Keratinocyte (primary cell): Measurements from ENCODE around the gene EXOC3L1. TPM values are rescaled to one million over a fixed set of nuclear protein-coding genes. Genes with fewer than 3 reads are reported as not detected.

Experiments used
- DNase-seq: peaks from one replicate; pipeline ENCODE4 v3.0.0-alpha.2; 2011; ENCODE audit warnings: low read depth, missing footprints, low spot score
- FAIRE-seq: peaks from 2 replicates; lab custom pipeline; 2011; peaks lifted over from hg19 to GRCh38; lab: Jason Lieb, UNC
- H2AFZ ChIP-seq: 2 replicates; pipeline ENCODE4 v1.6.0; 2012; ENCODE audit warnings: low read length, control low read depth, inconsistent platforms; ENCODE audit not compliant: control insufficient read depth
- H3K27ac ChIP-seq: 2 replicates; pipeline ENCODE4 v1.5.1; 2011; ENCODE audit warnings: low read length; ENCODE audit not compliant: control insufficient read depth, insufficient read depth
- H3K27me3 ChIP-seq: 3 replicates; pipeline ENCODE4 v1.6.0; 2011; ENCODE audit warnings: low read length; ENCODE audit not compliant: control insufficient read depth, insufficient read depth; ENCODE audit errors: extremely low read depth
- H3K36me3 ChIP-seq, 2 experiments: 2 replicates in 1 of 2; 3 replicates in 1 of 2; pipeline ENCODE4 v1.5.1; 2011; ENCODE audit warnings: low read length in 2 of 2, mild to moderate bottlenecking in 1 of 2; ENCODE audit not compliant: control insufficient read depth in 2 of 2, insufficient read depth in 2 of 2; ENCODE audit errors: extremely low read depth in 1 of 2
- H3K4me1 ChIP-seq: 3 replicates; pipeline ENCODE4 v1.5.1; 2011; ENCODE audit warnings: low read length; ENCODE audit not compliant: control insufficient read depth, insufficient read depth; ENCODE audit errors: extremely low read depth
- H3K4me2 ChIP-seq: 3 replicates; pipeline ENCODE4 v1.6.0; 2011; ENCODE audit warnings: low read depth, low read length; ENCODE audit not compliant: control insufficient read depth, insufficient read depth; ENCODE audit errors: extremely low read depth
- H3K4me3 ChIP-seq, 3 experiments: fragments of 200-600 bp in 1 of 3; sonication (generic) in 1 of 3; 2 replicates in 2 of 3; 3 replicates in 1 of 3; pipeline ENCODE4 v1.5.1; 2011 to 2016; ENCODE audit warnings: low read length in 3 of 3, mild to moderate bottlenecking in 3 of 3, control low read depth in 2 of 3, inconsistent platforms in 1 of 3, low read depth in 1 of 3, mixed read lengths in 1 of 3, mixed run types in 1 of 3, moderate library complexity in 1 of 3; ENCODE audit not compliant: control insufficient read depth in 2 of 3, insufficient read depth in 2 of 3; ENCODE audit errors: extremely low read depth in 1 of 3
- H3K79me2 ChIP-seq: 2 replicates; pipeline ENCODE4 v1.6.0; 2012; ENCODE audit warnings: low read length; ENCODE audit not compliant: control insufficient read depth, insufficient read depth
- H3K9ac ChIP-seq: 3 replicates; pipeline ENCODE4 v1.6.0; 2011; ENCODE audit warnings: low read length; ENCODE audit not compliant: control insufficient read depth, insufficient read depth; ENCODE audit errors: extremely low read depth
- H3K9me1 ChIP-seq: 3 replicates; pipeline ENCODE4 v1.6.0; 2011; ENCODE audit warnings: low read length; ENCODE audit not compliant: control insufficient read depth, insufficient read depth; ENCODE audit errors: extremely low read depth
- H3K9me3 ChIP-seq: 2 replicates; pipeline ENCODE4 v1.5.1; 2012; ENCODE audit warnings: low read depth, low read length; ENCODE audit not compliant: control insufficient read depth
- H4K20me1 ChIP-seq: 3 replicates; pipeline ENCODE4 v1.6.0; 2011; ENCODE audit warnings: low read length; ENCODE audit not compliant: control insufficient read depth, insufficient read depth; ENCODE audit errors: extremely low read depth
- EZH2 ChIP-seq: IDR thresholded peaks from one replicate; pipeline ENCODE4 v1.6.1; 2012; ENCODE audit warnings: inconsistent platforms, mild to moderate bottlenecking, low read length, moderate library complexity
- dilution Hi-C: fragments of 300-500 bp; cut with MboI; formaldehyde crosslinking; loops from one replicate; pipeline ENCODE4 v1.7.0; 2020; ENCODE audit warnings: low sequenced_read_pairs; ENCODE audit not compliant: extremely low pct_ligation_motif_present
- polyA plus RNA-seq, 5 experiments: library from polyadenylated mRNA; depleted of rRNA in 3 of 5; stranded (reverse) in 3 of 5; stranded (forward) in 1 of 5; unstranded in 1 of 5; fragments of >200 nt; gene quantifications; 1 replicate in 1 of 5; 2 replicates in 3 of 5; 3 replicates in 1 of 5; pipeline versions ENCODE4 v1.2.1 to v1.2.3, GENCODE V29; 2011 to 2012; ENCODE audit warnings: missing spikeins in 2 of 5, low read depth in 1 of 5, low replicate concordance in 1 of 5
- TF ChIP-seq, protein P1 (sequence below), 3 experiments: IDR thresholded peaks in 1 of 3; conservative IDR thresholded peaks in 1 of 3; optimal IDR thresholded peaks in 1 of 3; 2 replicates in 2 of 3; 3 replicates in 1 of 3; pipeline versions ENCODE3 to v1.5.1; 2011; ENCODE audit warnings: low read length in 3 of 3, mild to moderate bottlenecking in 3 of 3, moderate library complexity in 2 of 3, control low read depth in 1 of 3, inconsistent platforms in 1 of 3; ENCODE audit not compliant: insufficient read depth in 2 of 3; ENCODE audit errors: extremely low read depth in 1 of 3

EXOC3L1 gene
- polyA plus RNA-seq, 1 donor (not counting 4 experiments of a cell fraction or from before 2014, with no cell fraction given): not detected

GRCh38 chr16:67187175-67187890 is 2.6 kb downstream of the EXOC3L1 start:
- Histone ChIP-seq H3K4me2 (no peak overlapping the region), H3K4me1 (peaks cover 20% of the 10 kb centered on the region)
- TF ChIP-seq, protein P1, sequence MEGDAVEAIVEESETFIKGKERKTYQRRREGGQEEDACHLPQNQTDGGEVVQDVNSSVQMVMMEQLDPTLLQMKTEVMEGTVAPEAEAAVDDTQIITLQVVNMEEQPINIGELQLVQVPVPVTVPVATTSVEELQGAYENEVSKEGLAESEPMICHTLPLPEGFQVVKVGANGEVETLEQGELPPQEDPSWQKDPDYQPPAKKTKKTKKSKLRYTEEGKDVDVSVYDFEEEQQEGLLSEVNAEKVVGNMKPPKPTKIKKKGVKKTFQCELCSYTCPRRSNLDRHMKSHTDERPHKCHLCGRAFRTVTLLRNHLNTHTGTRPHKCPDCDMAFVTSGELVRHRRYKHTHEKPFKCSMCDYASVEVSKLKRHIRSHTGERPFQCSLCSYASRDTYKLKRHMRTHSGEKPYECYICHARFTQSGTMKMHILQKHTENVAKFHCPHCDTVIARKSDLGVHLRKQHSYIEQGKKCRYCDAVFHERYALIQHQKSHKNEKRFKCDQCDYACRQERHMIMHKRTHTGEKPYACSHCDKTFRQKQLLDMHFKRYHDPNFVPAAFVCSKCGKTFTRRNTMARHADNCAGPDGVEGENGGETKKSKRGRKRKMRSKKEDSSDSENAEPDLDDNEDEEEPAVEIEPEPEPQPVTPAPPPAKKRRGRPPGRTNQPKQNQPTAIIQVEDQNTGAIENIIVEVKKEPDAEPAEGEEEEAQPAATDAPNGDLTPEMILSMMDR (optimal IDR thresholded peaks at IDR 0.05 in 1 of 3, IDR thresholded peaks at IDR 0.05 in 1 of 3, conservative IDR thresholded peaks at IDR 0.05 in 1 of 3; ENCODE audit: extremely low read depth in 1 of 3, insufficient read depth in 2 of 3, low read length in 3 of 3): no peak
- no peak for TF ChIP-seq EZH2

DNA sequence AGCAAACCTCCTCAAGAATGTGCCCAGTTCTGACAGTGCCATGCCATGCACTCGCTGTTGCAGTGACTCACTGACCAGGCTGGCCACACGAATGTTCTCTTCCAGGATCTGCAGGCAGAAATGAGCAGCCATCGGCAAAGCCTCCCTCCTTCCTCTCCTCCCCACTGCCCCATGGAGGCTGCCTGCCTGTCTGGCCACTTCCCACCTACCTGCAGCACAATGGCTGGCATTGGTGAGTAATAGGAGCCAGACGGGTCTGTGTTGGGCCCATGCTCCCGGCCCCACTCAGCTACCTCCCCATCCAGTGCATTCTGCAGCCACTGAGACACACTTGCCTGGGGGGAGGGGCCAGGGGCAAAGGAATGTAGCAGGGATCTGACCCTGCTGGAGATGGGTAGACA is 3.4 kb downstream of the EXOC3L1 start:
- FAIRE-seq (no peak), DNase-seq (no peak)
- Histone ChIP-seq H2AFZ (no peak overlapping the region), H3K4me3 (no peak overlapping the region), H3K9ac (no peak overlapping the region), H3K4me2 (no peak overlapping the region), H3K9me3 (no peaks in the 10 kb centered on the region), H4K20me1 (no peaks in the 10 kb centered on the region), H3K36me3 (no peaks in the 10 kb centered on the region), H3K4me1 (peaks cover 22% of the 10 kb centered on the region), H3K79me2 (peaks cover 7% of the 10 kb centered on the region), H3K27me3 (no peaks in the 10 kb centered on the region), H3K27ac (no peak overlapping the region), H3K9me1 (peaks cover 2% of the 10 kb centered on the region)
- dilution Hi-C loops: no loop called here
- TF ChIP-seq, protein P1 (optimal IDR thresholded peaks at IDR 0.05 in 1 of 3, IDR thresholded peaks at IDR 0.05 in 1 of 3, conservative IDR thresholded peaks at IDR 0.05 in 1 of 3; ENCODE audit: extremely low read depth in 1 of 3, insufficient read depth in 2 of 3, low read length in 3 of 3): no peak
- no peak for TF ChIP-seq EZH2

More at GRCh38 chr16:67187175-67187890, 2.6 kb downstream of the EXOC3L1 start:
- FAIRE-seq: no peak
- DNase-seq: no peak
- Histone ChIP-seq H2AFZ (no peak overlapping the region), H3K36me3 (no peaks in the 10 kb centered on the region), H3K27me3 (no peaks in the 10 kb centered on the region), H3K4me3 (no peak overlapping the region), H3K9me3 (no peaks in the 10 kb centered on the region), H3K79me2 (peaks cover 9% of the 10 kb centered on the region), H3K9ac (no peak overlapping the region), H3K9me1 (peaks cover 2% of the 10 kb centered on the region), H4K20me1 (no peaks in the 10 kb centered on the region), H3K27ac (no peak overlapping the region)
- dilution Hi-C loops: no loop called here
